HepG2 (cell line): ENCODE measurements around the gene PPP1CA. TPM values are rescaled to one million over a fixed set of nuclear protein-coding genes. Genes with fewer than 3 reads are reported as not detected.

Experiments
- FOSL2 ChIP-seq: sonication (generic); formaldehyde crosslinking; IDR thresholded peaks from 2 replicates; pipeline ENCODE4 v1.4.0; 2020; ENCODE audit warnings: missing genetic modification reagents
- GTF2F1 ChIP-seq: fragments of 150-350 bp; IDR thresholded peaks from 2 replicates; pipeline ENCODE4 v1.6.1; 2014; ENCODE audit warnings: low read length
- HMG20A ChIP-seq: IDR thresholded peaks from 2 replicates; pipeline ENCODE4 v1.6.1; 2016; ENCODE audit warnings: borderline replicate concordance
- KDM5B ChIP-seq: sonication (generic); formaldehyde crosslinking; IDR thresholded peaks from 2 replicates; pipeline ENCODE4 v1.4.0; 2020; ENCODE audit warnings: missing genetic modification reagents, mild to moderate bottlenecking, borderline replicate concordance
- MEIS1 ChIP-seq: sonication (generic); formaldehyde crosslinking; IDR thresholded peaks from 2 replicates; pipeline ENCODE4 v1.9.0; 2021; ENCODE audit warnings: mild to moderate bottlenecking, missing genetic modification reagents, moderate library complexity, borderline replicate concordance
- MIXL1 ChIP-seq: IDR thresholded peaks from 2 replicates; pipeline ENCODE4 v1.6.1; 2016
- NFIB ChIP-seq: sonication (generic); formaldehyde crosslinking; IDR thresholded peaks from 2 replicates; pipeline ENCODE4 v1.9.0; 2021; ENCODE audit warnings: missing genetic modification reagents, mild to moderate bottlenecking, borderline replicate concordance
- SMAD3 ChIP-seq: sonication (generic); formaldehyde crosslinking; IDR thresholded peaks from 2 replicates; pipeline ENCODE4 v1.4.0; 2020; ENCODE audit warnings: missing genetic modification reagents
- ZBTB42 ChIP-seq: sonication (generic); formaldehyde crosslinking; IDR thresholded peaks from 2 replicates; pipeline ENCODE4 v1.5.0; 2020; ENCODE audit warnings: mild to moderate bottlenecking, missing genetic modification reagents
- ZNF12 ChIP-seq: sonication (generic); formaldehyde crosslinking; IDR thresholded peaks from 2 replicates; pipeline ENCODE4 v1.5.0; 2020; ENCODE audit warnings: missing genetic modification reagents
- ZNF431 ChIP-seq: sonication (generic); formaldehyde crosslinking; IDR thresholded peaks from 2 replicates; pipeline ENCODE4 v1.9.0; 2022; ENCODE audit warnings: missing genetic modification reagents, low read depth, mild to moderate bottlenecking, borderline replicate concordance
- ZNF556 ChIP-seq: sonication (generic); formaldehyde crosslinking; IDR thresholded peaks from 2 replicates; pipeline ENCODE4 v1.4.0; 2020; ENCODE audit warnings: mild to moderate bottlenecking, missing genetic modification reagents, borderline replicate concordance
- ZNF605 ChIP-seq: sonication (generic); formaldehyde crosslinking; IDR thresholded peaks from 2 replicates; pipeline ENCODE4 v1.8.0; 2022; ENCODE audit warnings: mild to moderate bottlenecking, missing genetic modification reagents
- ZNF776 ChIP-seq: sonication (generic); formaldehyde crosslinking; IDR thresholded peaks from 2 replicates; pipeline ENCODE4 v1.4.0; 2020; ENCODE audit warnings: mild to moderate bottlenecking, missing genetic modification reagents
- polyA plus RNA-seq, 8 experiments: library from polyadenylated mRNA; depleted of rRNA in 3 of 8; stranded (reverse) in 7 of 8; unstranded in 1 of 8; fragments of >200 nt; fragmentation: Illumina TruSeq in 4 of 8; extraction: Trizol in 4 of 8; gene quantifications; 2 replicates each; pipeline versions ENCODE4 v1.2.1 to v1.2.3, GENCODE V29; 2011 to 2016; ENCODE audit warnings: low read depth in 4 of 8, missing spikeins in 1 of 8, mixed read lengths in 1 of 8; ENCODE audit not compliant: insufficient read depth in 1 of 8
- total RNA-seq, 5 experiments: library from RNA; depleted of rRNA; stranded (reverse); fragments of >200 nt; fragmentation: Illumina TruSeq; extraction: Trizol; gene quantifications; 2 replicates each; pipeline ENCODE4 v1.2.3, GENCODE V29; 2016; ENCODE audit warnings: low read depth in 1 of 5
- TF ChIP-seq, protein P1 (sequence below): sonication (generic); formaldehyde crosslinking; IDR thresholded peaks from 2 replicates; pipeline ENCODE4 v1.5.1; 2020; ENCODE audit warnings: mild to moderate bottlenecking, missing genetic modification reagents, moderate library complexity

PPP1CA gene
- total and polyA plus RNA-seq, 2 of the 13 experiments (the other 11 are each of a cell fraction or from before 2014, with no cell fraction given): 149 to 170 TPM

DNA sequence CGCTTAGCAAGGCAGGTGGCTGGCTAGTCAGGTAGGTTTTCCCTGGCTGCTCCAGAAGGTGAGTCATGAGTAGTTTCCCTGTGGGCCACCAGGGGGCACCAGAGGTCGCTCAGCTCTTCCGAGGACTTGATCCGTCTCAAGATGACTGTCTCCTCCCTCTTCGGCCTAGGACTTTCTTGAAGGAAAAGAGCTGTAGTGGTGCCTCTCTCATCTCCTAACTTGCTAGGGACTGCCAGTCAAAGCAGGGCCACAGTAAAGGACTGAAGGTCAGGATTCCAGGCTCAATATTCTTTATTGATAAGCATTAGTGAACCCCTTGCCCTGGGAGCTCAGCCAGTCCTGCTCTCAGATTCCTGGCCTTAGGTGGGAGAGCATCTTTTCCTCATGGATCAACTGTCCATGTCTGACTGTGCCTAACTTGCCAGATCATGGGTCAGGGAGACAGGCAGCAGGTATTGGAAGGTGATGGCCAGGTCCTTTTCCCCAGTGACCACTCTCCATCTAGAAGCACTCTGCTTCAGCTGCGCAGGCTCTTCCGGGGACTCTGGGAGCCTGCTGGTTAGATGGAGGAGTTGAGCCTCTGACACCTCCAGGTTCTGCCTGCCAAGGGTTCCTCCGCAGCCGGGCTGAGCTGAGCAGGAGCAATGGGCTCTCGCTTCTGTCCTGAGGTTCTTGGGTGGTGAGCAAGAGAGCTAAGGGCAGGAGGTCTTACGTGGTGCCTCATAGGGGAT, 50.2 kb downstream of the PPP1CA start (continued):
- TF ChIP-seq SMAD3 (CRISPR knock-in tag) (no peak), MEIS1 (CRISPR knock-in tag) (no peak), ZNF12 (CRISPR knock-in tag) (no peak), ZNF431 (CRISPR knock-in tag) (no peak), ZBTB42 (no peak), ZNF556 (no peak), MIXL1 (CRISPR knock-in tag) (no peak), GTF2F1 (no peak), HMG20A (no peak), ZNF776 (CRISPR knock-in tag) (no peak), KDM5B (0 out of 2 replicates have a peak, but pooled peaks have one; percentile 22), FOSL2 (CRISPR knock-in tag) (peak; percentile 90), NFIB (no peak), ZNF605 (CRISPR knock-in tag) (no peak)
- TF ChIP-seq, protein P1, sequence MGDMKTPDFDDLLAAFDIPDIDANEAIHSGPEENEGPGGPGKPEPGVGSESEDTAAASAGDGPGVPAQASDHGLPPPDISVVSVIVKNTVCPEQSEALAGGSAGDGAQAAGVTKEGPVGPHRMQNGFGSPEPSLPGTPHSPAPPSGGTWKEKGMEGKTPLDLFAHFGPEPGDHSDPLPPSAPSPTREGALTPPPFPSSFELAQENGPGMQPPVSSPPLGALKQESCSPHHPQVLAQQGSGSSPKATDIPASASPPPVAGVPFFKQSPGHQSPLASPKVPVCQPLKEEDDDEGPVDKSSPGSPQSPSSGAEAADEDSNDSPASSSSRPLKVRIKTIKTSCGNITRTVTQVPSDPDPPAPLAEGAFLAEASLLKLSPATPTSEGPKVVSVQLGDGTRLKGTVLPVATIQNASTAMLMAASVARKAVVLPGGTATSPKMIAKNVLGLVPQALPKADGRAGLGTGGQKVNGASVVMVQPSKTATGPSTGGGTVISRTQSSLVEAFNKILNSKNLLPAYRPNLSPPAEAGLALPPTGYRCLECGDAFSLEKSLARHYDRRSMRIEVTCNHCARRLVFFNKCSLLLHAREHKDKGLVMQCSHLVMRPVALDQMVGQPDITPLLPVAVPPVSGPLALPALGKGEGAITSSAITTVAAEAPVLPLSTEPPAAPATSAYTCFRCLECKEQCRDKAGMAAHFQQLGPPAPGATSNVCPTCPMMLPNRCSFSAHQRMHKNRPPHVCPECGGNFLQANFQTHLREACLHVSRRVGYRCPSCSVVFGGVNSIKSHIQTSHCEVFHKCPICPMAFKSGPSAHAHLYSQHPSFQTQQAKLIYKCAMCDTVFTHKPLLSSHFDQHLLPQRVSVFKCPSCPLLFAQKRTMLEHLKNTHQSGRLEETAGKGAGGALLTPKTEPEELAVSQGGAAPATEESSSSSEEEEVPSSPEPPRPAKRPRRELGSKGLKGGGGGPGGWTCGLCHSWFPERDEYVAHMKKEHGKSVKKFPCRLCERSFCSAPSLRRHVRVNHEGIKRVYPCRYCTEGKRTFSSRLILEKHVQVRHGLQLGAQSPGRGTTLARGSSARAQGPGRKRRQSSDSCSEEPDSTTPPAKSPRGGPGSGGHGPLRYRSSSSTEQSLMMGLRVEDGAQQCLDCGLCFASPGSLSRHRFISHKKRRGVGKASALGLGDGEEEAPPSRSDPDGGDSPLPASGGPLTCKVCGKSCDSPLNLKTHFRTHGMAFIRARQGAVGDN (CRISPR knock-in tag): no peak; the same call in 1 of the 2 replicates
